K562 (cell line): ENCODE measurements around the gene SORT1. TPM values are rescaled to one million over a fixed set of nuclear protein-coding genes. Genes with fewer than 3 reads are reported as not detected.

Experiments
- ARID3B ChIP-seq: fragments of 250-450 bp; sonication (Bioruptor Pico); IDR thresholded peaks from 2 replicates; pipeline ENCODE4 v1.4.0; 2020; ENCODE audit warnings: borderline replicate concordance
- ATF2 ChIP-seq: sonication (generic); formaldehyde crosslinking; IDR thresholded peaks from 2 replicates; pipeline ENCODE4 v1.8.1; 2022; ENCODE audit warnings: missing genetic modification reagents
- EP300 ChIP-seq: IDR thresholded peaks from 2 replicates; pipeline ENCODE4 v1.6.1; 2012; ENCODE audit warnings: low read length, improper control_type of control experiment
- FOXP1 ChIP-seq: sonication (generic); formaldehyde crosslinking; IDR thresholded peaks from 2 replicates; pipeline ENCODE4 v1.8.0; 2022; ENCODE audit warnings: mild to moderate bottlenecking, missing genetic modification reagents
- ILF3 ChIP-seq: fragments of 450-650 bp; IDR thresholded peaks from 2 replicates; pipeline ENCODE4 v1.6.1; 2018; ENCODE audit warnings: antibody characterized with exemption, mild to moderate bottlenecking, moderate library complexity, borderline replicate concordance
- JUN ChIP-seq, 2 experiments: sonication (generic) in 1 of 2; formaldehyde crosslinking in 1 of 2; IDR thresholded peaks; 2 replicates each; pipeline versions ENCODE4 v1.6.1 to v1.8.0; 2012 to 2022; ENCODE audit warnings: borderline replicate concordance in 2 of 2, mild to moderate bottlenecking in 2 of 2, improper control_type of control experiment in 1 of 2, low read depth in 1 of 2, low read length in 1 of 2, missing genetic modification reagents in 1 of 2
- KDM4B ChIP-seq, 2 experiments: fragments of 450-650 bp in 1 of 2; sonication (generic) in 1 of 2; IDR thresholded peaks; 2 replicates each; pipeline ENCODE4 v1.6.1; 2016 to 2017; ENCODE audit warnings: borderline replicate concordance in 2 of 2, antibody characterized with exemption in 1 of 2, low read depth in 1 of 2, mild to moderate bottlenecking in 1 of 2
- KLF13 ChIP-seq: fragments of 450-650 bp; IDR thresholded peaks from 2 replicates; pipeline ENCODE4 v1.6.1; 2016; ENCODE audit warnings: missing genetic modification characterization, low read depth, mild to moderate bottlenecking, missing compliant biosample characterization, moderate library complexity, borderline replicate concordance
- KLF16 ChIP-seq: IDR thresholded peaks from 2 replicates; pipeline ENCODE4 v1.6.1; 2016; ENCODE audit warnings: antibody characterized with exemption
- L3MBTL2 ChIP-seq: fragments of 450-650 bp; IDR thresholded peaks from 2 replicates; pipeline ENCODE4 v1.6.1; 2016; ENCODE audit warnings: mild to moderate bottlenecking, moderate library complexity
- LCOR ChIP-seq: sonication (generic); formaldehyde crosslinking; IDR thresholded peaks from 2 replicates; pipeline ENCODE4 v1.8.0; 2022; ENCODE audit warnings: mild to moderate bottlenecking, missing genetic modification reagents
- MAZ ChIP-seq, 2 experiments: fragments of 450-650 bp in 1 of 2; sonication (generic) in 1 of 2; formaldehyde crosslinking; IDR thresholded peaks in 1 of 2; conservative IDR thresholded peaks in 1 of 2; 2 replicates each; pipeline versions ENCODE4 v1.4.0 to v1.5.0; 2020; ENCODE audit warnings: mild to moderate bottlenecking in 1 of 2, missing genetic modification reagents in 1 of 2
- MYNN ChIP-seq, 2 experiments: sonication (generic); formaldehyde crosslinking in 1 of 2; IDR thresholded peaks; 2 replicates each; pipeline versions ENCODE4 v1.5.0 to v1.6.1; 2016 to 2020; ENCODE audit warnings: antibody characterized with exemption in 1 of 2, missing genetic modification reagents in 1 of 2
- PHF21A ChIP-seq: fragments of 450-650 bp; IDR thresholded peaks from 2 replicates; pipeline ENCODE4 v1.6.1; 2017; ENCODE audit warnings: low read depth, borderline replicate concordance
- RBM14 ChIP-seq: fragments of 200-400 bp; formaldehyde crosslinking; IDR thresholded peaks from 2 replicates; pipeline ENCODE4 v1.6.1; 2018; ENCODE audit warnings: low read depth, mild to moderate bottlenecking, low read length, moderate library complexity, borderline replicate concordance; ENCODE audit not compliant: insufficient read depth
- RBM15 ChIP-seq: fragments of 200-400 bp; formaldehyde crosslinking; IDR thresholded peaks from 2 replicates; pipeline ENCODE4 v1.6.1; 2018; ENCODE audit warnings: mild to moderate bottlenecking, low read length, moderate library complexity; ENCODE audit not compliant: insufficient read depth
- RBM34 ChIP-seq: fragments of 200-400 bp; formaldehyde crosslinking; IDR thresholded peaks from 2 replicates; pipeline ENCODE4 v1.6.1; 2018; ENCODE audit warnings: low read length, borderline replicate concordance; ENCODE audit not compliant: insufficient read depth
- SIN3A ChIP-seq, 2 experiments: fragments of 150-350 bp in 1 of 2; IDR thresholded peaks; 2 replicates each; pipeline ENCODE4 v1.6.1; 2011 to 2016; ENCODE audit warnings: borderline replicate concordance in 2 of 2, low read depth in 2 of 2, low read length in 2 of 2, mild to moderate bottlenecking in 2 of 2, moderate library complexity in 2 of 2; ENCODE audit not compliant: control insufficient read depth in 1 of 2
- SNRNP70 ChIP-seq: fragments of 200-400 bp; formaldehyde crosslinking; optimal IDR thresholded peaks from 2 replicates; pipeline ENCODE3; 2017; ENCODE audit warnings: low read depth, low read length
- TRIM24 ChIP-seq, 2 experiments: fragments of 450-650 bp; IDR thresholded peaks; 2 replicates each; pipeline ENCODE4 v1.6.1; 2016
- ZBED1 ChIP-seq: IDR thresholded peaks from 2 replicates; pipeline ENCODE4 v1.6.1; 2014
- ZBTB2 ChIP-seq: fragments of 450-650 bp; IDR thresholded peaks from 2 replicates; pipeline ENCODE4 v1.6.1; 2016; ENCODE audit warnings: antibody characterized with exemption
- polyA plus RNA-seq, 8 experiments: library from polyadenylated mRNA; depleted of rRNA in 4 of 8; stranded (reverse) in 5 of 8; unstranded in 3 of 8; fragments of >200 nt; fragmentation: Nextera tagmentation in 2 of 8; fragmentation: Illumina TruSeq in 1 of 8; extraction: Ambion mirVana in 2 of 8; extraction: Trizol in 1 of 8; gene quantifications; 2 replicates each; pipeline versions ENCODE4 v1.2.1 to v1.2.3, GENCODE V29; 2011 to 2014; ENCODE audit warnings: inconsistent platforms in 1 of 8, missing spikeins in 1 of 8
- total RNA-seq, 7 experiments: library from RNA; depleted of rRNA in 6 of 7; stranded (reverse); fragments of >200 nt in 6 of 7; fragmentation: Illumina TruSeq in 2 of 7; extraction: Trizol in 2 of 7; gene quantifications; 2 replicates each; pipeline versions ENCODE4 v1.2.1 to v1.2.3, GENCODE V29; 2011 to 2021; ENCODE audit warnings: low replicate concordance in 1 of 7

SORT1 gene
- total and polyA plus RNA-seq, 9 of the 15 experiments (the other 6 are each of a cell fraction or from before 2014, with no cell fraction given), result 27.4 to 112 (median 65.0) TPM

- peak in 1 of 2 experiments; percentile 42; a peak in 1 of 4 replicates for TF ChIP-seq SIN3A (IDR thresholded peaks at IDR 0.05; ENCODE audit: borderline replicate concordance in 2 of 2, control insufficient read depth in 1 of 2, low read depth in 2 of 2, low read length in 2 of 2)
- TF ChIP-seq ZBTB2, result peak; percentile 76
- no peak; the same call in 1 of the 2 replicates for TF ChIP-seq LCOR
- no peak for TF ChIP-seq ILF3
- peak; percentile 16; the same call in 1 of the 2 replicates for TF ChIP-seq EP300
- peak; percentile 95 for TF ChIP-seq FOXP1 (CRISPR knock-in tag)
- no peak for TF ChIP-seq KLF16
- TF ChIP-seq KDM4B (IDR thresholded peaks at IDR 0.05; ENCODE audit: borderline replicate concordance in 2 of 2, low read depth in 1 of 2), result peak in 1 of 2 experiments; percentile 24; a peak in 1 of 4 replicates
- no peak for TF ChIP-seq RBM15
- peak; percentile 79; the same call in 1 of the 2 replicates for TF ChIP-seq KLF13 (tag)
- TF ChIP-seq RBM14, result 0 out of 2 replicates have a peak, but pooled peaks have one; percentile 49
- TF ChIP-seq SNRNP70, result no peak
- 0 out of 4 replicates have a peak, but pooled peaks of 1 of the 2 experiments have one; percentile 56 for TF ChIP-seq TRIM24 (IDR thresholded peaks at IDR 0.05)
- TF ChIP-seq ATF2 (CRISPR knock-in tag), result no peak
- peak; percentile 82 for TF ChIP-seq L3MBTL2
- TF ChIP-seq ZBED1, result 0 out of 2 replicates have a peak, but pooled peaks have one; percentile 70
- no peak for TF ChIP-seq RBM34
- peak; percentile 57; the same call in 1 of the 2 replicates for TF ChIP-seq JUN (IDR thresholded peaks at IDR 0.05; ENCODE audit: borderline replicate concordance, low read depth, low read length)
- peak; percentile 97 for TF ChIP-seq JUN (CRISPR knock-in tag; IDR thresholded peaks at IDR 0.05; ENCODE audit: borderline replicate concordance)
- peak in 1 of 2 experiments; percentile 91; a peak in 2 of 4 replicates for TF ChIP-seq MAZ (CRISPR knock-in tag; conservative IDR thresholded peaks at IDR 0.05 in 1 of 2, IDR thresholded peaks at IDR 0.05 in 1 of 2)
- TF ChIP-seq PHF21A, result 0 out of 2 replicates have a peak, but pooled peaks have one; percentile 61
- peak; percentile 90 for TF ChIP-seq MYNN (IDR thresholded peaks at IDR 0.05)
- no peak for TF ChIP-seq MYNN (CRISPR knock-in tag; IDR thresholded peaks at IDR 0.05)
- TF ChIP-seq ARID3B (CRISPR knock-in tag), result no peak
These were observed 133.9 kb downstream of the SORT1 start (continued) for GRCh38 chr1:109263597-109264378.
